PFSK-1 (cell line): ENCODE results near the gene MAPK14.

Experiments
- FOXP2 ChIP-seq: optimal IDR thresholded peaks from 2 replicates; pipeline ENCODE3; 2011; ENCODE audit warnings: borderline replicate concordance, control low read depth, inconsistent platforms; ENCODE audit not compliant: insufficient read depth; ENCODE audit errors: extremely low read length, extremely low read depth
- POLR2AphosphoS5 ChIP-seq: IDR thresholded peaks from 2 replicates; pipeline ENCODE4 v1.6.1; 2012; ENCODE audit warnings: low read depth, mild to moderate bottlenecking, control low read depth, low read length, moderate library complexity
- SIN3A ChIP-seq: IDR thresholded peaks from 2 replicates; pipeline ENCODE4 v1.6.1; 2012; ENCODE audit warnings: mild to moderate bottlenecking, low read length, moderate library complexity, borderline replicate concordance; ENCODE audit not compliant: insufficient read depth
- TAF1 ChIP-seq: IDR thresholded peaks from 2 replicates; pipeline ENCODE4 v1.6.1; 2012; ENCODE audit warnings: low read length, control low read depth, borderline replicate concordance; ENCODE audit not compliant: insufficient read depth
- TF ChIP-seq, protein P1 (sequence below), 2 experiments: IDR thresholded peaks; 2 replicates each; pipeline versions ENCODE4 v1.6.1 to v1.8.0; 2011 to 2012; ENCODE audit warnings: low read depth in 2 of 2, low read length in 2 of 2, control low read depth in 1 of 2, inconsistent platforms in 1 of 2, mild to moderate bottlenecking in 1 of 2, moderate library complexity in 1 of 2; ENCODE audit not compliant: insufficient read depth in 1 of 2

MAPK14 gene

GRCh38 chr6:36102853-36103252, 75.2 kb downstream of the MAPK14 start:
- TF ChIP-seq SIN3A, result no peak
- TF ChIP-seq, protein P1, sequence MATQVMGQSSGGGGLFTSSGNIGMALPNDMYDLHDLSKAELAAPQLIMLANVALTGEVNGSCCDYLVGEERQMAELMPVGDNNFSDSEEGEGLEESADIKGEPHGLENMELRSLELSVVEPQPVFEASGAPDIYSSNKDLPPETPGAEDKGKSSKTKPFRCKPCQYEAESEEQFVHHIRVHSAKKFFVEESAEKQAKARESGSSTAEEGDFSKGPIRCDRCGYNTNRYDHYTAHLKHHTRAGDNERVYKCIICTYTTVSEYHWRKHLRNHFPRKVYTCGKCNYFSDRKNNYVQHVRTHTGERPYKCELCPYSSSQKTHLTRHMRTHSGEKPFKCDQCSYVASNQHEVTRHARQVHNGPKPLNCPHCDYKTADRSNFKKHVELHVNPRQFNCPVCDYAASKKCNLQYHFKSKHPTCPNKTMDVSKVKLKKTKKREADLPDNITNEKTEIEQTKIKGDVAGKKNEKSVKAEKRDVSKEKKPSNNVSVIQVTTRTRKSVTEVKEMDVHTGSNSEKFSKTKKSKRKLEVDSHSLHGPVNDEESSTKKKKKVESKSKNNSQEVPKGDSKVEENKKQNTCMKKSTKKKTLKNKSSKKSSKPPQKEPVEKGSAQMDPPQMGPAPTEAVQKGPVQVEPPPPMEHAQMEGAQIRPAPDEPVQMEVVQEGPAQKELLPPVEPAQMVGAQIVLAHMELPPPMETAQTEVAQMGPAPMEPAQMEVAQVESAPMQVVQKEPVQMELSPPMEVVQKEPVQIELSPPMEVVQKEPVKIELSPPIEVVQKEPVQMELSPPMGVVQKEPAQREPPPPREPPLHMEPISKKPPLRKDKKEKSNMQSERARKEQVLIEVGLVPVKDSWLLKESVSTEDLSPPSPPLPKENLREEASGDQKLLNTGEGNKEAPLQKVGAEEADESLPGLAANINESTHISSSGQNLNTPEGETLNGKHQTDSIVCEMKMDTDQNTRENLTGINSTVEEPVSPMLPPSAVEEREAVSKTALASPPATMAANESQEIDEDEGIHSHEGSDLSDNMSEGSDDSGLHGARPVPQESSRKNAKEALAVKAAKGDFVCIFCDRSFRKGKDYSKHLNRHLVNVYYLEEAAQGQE (IDR thresholded peaks at IDR 0.05; ENCODE audit: insufficient read depth in 1 of 2, low read depth in 2 of 2, low read length in 2 of 2), result no peak
- no peak for TF ChIP-seq POLR2AphosphoS5
- no peak for TF ChIP-seq TAF1
- no peak for TF ChIP-seq FOXP2

DNA sequence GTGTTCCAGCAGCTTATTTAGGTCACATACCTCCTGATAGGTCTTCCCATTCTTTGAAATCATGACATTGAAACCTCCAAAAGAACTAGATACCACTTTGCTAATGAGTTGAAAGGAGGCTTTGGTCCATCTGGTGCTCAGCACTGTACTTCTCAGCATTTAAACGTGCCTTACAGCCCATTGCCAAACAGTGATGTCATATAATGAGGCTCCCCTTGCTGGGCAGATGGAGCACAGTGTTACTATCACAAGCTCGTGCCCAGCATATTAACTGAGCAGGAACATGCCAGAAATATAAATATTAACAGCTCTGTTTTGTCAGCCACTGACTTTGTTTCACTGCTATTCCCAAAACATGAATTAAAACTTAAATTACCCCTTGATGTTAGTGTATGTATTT, 77.2 kb downstream of the MAPK14 start:
- TF ChIP-seq SIN3A, result no peak
- TF ChIP-seq, protein P1 (IDR thresholded peaks at IDR 0.05; ENCODE audit: insufficient read depth in 1 of 2, low read depth in 2 of 2, low read length in 2 of 2), result no peak
- no peak for TF ChIP-seq POLR2AphosphoS5
- no peak for TF ChIP-seq TAF1
- no peak for TF ChIP-seq FOXP2

DNA sequence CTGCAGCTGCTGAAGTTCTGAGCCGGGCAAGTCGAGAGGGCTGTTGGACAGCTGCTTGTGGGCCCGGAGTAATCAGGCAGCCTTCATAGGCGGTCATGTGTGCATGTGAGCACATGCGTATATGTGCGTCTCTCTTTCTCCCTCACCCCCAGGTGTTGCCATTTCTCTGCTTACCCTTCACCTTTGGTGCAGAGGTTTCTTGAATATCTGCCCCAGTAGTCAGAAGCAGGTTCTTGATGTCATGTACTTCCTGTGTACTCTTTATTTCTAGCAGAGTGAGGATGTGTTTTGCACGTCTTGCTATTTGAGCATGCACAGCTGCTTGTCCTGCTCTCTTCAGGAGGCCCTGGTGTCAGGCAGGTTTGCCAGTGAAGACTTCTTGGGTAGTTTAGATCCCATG, 81.5 kb downstream of the MAPK14 start:
- no peak for TF ChIP-seq TAF1
- TF ChIP-seq POLR2AphosphoS5, result no peak
- TF ChIP-seq, protein P1 (IDR thresholded peaks at IDR 0.05; ENCODE audit: insufficient read depth in 1 of 2, low read depth in 2 of 2, low read length in 2 of 2), result no peak
- no peak for TF ChIP-seq SIN3A
- TF ChIP-seq FOXP2, result no peak

DNA sequence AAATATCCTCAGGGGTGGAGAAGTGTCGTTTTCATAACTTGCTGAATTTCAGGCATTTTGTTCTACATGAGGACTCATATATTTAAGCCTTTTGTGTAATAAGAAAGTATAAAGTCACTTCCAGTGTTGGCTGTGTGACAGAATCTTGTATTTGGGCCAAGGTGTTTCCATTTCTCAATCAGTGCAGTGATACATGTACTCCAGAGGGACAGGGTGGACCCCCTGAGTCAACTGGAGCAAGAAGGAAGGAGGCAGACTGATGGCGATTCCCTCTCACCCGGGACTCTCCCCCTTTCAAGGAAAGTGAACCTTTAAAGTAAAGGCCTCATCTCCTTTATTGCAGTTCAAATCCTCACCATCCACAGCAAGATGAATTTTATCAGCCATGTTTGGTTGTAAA, 82.4 kb downstream of the MAPK14 start:
- no peak for TF ChIP-seq POLR2AphosphoS5
- TF ChIP-seq, protein P1 (IDR thresholded peaks at IDR 0.05; ENCODE audit: insufficient read depth in 1 of 2, low read depth in 2 of 2, low read length in 2 of 2), result no peak
- no peak for TF ChIP-seq SIN3A
- TF ChIP-seq TAF1, result no peak
- no peak for TF ChIP-seq FOXP2

DNA sequence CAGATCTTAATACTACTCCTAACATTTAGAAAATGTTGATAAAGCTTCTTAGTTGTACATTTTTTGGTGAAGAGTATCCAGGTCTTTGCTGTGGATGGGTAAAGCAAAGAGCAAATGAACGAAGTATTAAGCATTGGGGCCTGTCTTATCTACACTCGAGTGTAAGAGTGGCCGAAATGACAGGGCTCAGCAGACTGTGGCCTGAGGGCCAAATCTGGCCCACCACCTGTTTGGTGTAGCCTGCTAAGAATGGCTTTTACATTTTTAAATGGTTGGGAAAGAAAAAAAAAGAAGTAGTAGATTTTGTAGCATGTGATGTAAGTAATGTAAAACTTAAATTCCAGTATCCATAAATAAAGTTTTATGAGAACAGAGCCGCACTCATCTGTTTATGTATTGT, 83.3 kb downstream of the MAPK14 start:
- TF ChIP-seq FOXP2, result no peak
- no peak for TF ChIP-seq POLR2AphosphoS5
- TF ChIP-seq TAF1, result no peak
- TF ChIP-seq SIN3A, result no peak
- TF ChIP-seq, protein P1 (IDR thresholded peaks at IDR 0.05; ENCODE audit: insufficient read depth in 1 of 2, low read depth in 2 of 2, low read length in 2 of 2), result no peak
